GM19328 (cell line): ENCODE measurements around the gene CAPN9.
"Not testable (repeated sequence)": the region's sequence is repeated elsewhere in the genome, so short reads cannot be mapped to it uniquely, and the experiment has no call there.

Experiments used
- ATAC-seq: cut with Tn5 transposase; IDR thresholded peaks from one replicate; pipeline ENCODE4 v1.9.1; 2021; ENCODE audit warnings: mild to moderate bottlenecking, moderate library complexity; ENCODE audit not compliant: unreplicated experiment

Gene CAPN9, protein sequence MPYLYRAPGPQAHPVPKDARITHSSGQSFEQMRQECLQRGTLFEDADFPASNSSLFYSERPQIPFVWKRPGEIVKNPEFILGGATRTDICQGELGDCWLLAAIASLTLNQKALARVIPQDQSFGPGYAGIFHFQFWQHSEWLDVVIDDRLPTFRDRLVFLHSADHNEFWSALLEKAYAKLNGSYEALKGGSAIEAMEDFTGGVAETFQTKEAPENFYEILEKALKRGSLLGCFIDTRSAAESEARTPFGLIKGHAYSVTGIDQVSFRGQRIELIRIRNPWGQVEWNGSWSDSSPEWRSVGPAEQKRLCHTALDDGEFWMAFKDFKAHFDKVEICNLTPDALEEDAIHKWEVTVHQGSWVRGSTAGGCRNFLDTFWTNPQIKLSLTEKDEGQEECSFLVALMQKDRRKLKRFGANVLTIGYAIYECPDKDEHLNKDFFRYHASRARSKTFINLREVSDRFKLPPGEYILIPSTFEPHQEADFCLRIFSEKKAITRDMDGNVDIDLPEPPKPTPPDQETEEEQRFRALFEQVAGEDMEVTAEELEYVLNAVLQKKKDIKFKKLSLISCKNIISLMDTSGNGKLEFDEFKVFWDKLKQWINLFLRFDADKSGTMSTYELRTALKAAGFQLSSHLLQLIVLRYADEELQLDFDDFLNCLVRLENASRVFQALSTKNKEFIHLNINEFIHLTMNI

DNA sequence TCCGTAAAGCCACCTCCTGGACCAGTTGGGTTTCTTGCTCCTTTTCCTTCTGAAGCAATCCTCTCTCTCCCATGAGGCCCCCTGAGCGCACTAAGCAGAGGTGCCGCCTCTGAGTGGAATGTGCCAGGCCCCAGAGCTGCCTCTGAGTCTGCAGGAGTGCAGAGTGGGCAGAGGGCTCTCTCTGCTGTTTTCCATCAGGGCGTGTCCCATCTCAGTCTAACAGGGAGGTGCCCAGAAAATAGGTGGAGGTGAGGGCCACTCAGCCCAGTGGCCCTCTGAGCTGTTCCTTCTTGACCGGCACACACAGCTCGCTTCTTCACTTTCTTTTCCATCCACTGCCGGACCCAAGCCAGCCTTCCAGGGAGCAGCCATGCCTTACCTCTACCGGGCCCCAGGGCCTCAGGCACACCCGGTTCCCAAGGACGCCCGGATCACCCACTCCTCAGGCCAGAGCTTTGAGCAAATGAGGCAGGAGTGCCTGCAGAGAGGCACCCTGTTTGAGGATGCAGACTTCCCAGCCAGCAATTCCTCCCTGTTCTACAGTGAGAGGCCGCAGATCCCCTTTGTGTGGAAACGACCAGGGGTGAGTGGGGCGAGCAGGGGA is at the start of gene CAPN9:
Gene CAPN9, plus strand, starts transcription at position 262 of the 604 bp plus-strand sequence. Its CDS starts 109 bp downstream, at position 371.
- ATAC-seq: no peak

DNA sequence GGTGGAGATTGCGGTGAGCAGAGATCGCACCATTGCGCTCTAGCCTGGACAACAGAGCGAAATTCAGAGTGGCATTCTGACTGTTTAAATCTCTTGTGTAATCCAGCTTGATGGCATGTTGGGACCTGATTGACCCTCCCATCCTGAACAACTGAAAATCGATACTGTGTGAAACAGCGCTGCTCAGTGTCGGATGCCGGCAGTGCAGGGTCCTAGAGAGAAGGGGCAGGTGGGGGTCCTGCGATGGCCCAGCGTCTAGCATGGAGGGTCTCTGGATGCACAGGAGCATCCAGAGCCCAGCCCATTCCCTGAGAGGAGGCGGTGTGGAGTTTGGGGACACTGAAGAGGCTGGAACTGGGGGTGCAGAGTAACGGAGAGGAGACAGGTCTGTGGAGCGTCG is 49.1 kb upstream of the CAPN9 start:
- ATAC-seq: no peak

DNA sequence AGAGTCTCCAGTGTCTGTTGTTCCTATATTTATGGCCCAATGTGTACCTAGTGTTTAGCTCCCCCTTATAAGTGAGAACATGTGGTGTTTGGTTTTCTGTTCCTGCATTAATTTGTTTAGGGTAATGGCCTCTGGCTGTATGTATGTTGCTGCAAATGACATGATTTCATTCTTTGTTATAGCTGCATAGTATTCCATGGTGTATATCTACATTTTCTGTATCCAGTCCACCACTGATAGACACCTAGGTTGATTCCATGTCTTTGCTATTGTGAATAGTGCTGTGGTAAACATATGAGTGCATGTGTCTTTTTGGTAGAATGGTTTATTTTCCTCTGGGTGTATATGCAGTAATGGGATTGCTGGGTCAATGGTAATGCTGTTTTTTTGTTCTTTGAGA is 48.2 kb upstream of the CAPN9 start:
- not testable (repeated sequence) for ATAC-seq

DNA sequence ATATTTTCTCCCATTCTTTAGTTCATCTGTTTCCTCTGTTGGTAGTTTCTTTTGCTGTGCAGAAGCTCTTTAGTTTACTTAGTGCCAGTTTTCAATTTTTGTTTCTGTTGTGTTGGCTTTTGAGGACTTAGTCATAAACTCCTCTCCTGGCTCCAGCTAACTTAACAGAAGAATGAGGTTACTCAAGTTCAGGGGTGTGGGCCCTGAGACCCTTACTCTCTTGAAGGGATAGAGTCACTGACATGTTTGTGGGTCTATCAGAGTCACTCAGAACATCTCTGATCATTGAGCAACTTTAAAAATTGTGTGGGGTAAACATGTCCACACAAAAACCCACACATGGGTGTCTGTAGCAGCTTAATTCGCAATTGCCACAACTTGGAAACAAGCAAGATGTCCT is 47.5 kb upstream of the CAPN9 start:
- ATAC-seq: no peak

DNA sequence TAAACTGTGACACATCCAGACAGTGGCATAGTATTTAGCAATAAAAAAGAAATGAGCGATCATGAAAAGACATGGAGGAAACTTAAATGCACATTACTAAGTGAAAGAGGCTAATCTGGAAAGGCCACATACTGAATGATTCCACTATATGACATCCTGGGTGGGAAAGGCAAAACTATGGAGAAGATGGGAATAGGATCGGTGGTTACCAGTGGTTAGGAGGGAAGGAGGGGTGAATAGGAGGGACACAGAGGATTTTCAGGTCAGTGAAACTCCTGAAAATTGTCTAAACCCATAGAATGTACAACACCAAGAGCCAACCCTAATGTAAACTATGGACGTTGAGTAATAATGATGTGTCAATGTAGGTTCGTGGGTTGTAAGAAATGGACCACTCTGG is 47.1 kb upstream of the CAPN9 start:
- ATAC-seq: no peak

DNA sequence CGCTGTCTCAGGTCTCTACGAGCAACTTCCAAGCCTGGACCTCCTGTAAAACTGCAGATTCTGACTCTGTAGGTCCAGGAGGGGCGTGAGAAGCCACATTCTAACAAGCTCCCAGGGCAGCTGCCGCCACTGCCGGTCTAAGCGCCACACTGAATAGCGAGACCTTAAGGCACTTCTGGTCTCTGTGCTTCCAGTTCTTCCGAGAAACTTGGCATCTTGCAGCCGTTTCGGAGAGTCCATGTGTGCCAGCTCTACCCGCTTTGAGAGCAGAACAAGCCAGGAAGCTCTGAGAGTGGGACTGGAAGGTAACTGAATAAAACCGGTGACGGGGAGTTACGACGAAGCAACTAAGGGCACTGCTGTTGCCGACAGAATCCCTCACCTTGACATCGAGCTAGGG is 45.8 kb upstream of the CAPN9 start:
- ATAC-seq: no peak

DNA sequence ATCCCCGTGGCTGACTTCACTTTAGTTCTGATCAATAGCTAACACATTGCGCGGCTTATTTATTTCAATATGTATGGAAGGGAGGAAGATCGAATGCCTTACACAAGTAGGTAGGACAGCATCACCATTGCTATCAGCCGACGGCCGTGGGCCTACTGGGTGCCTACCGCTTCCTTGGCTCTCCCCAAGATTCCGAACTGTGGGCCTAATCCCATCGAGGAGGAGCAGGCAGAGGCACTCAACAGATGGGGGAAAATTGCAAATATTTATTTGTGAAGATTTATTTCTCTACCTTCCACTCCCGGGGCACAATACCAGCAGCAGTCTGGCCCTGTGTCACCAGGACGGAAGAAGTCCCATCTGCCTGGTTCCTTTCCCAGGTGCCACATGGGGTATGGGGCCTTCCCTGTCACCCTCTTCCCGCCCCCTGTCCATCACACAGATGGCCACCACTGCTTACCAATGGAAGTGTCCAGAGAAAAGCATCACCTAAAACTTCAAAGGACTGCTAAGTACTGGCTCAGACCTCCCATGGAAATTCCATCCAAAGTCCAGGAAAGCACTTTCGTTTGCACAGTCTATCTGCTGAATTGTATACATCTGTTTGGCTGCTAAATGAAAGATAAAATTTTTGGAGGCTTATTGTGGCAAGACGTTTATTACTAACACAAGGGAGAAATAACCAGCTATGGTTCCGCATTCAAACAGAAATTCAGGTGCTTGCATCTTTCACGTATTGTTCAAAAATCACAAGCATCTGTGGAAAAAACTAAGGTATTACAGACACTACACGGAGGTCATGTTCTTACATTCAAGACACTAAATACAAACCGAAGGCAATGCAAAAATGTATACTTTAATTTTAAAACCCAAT is 45.1 kb upstream of the CAPN9 start:
- ATAC-seq: no peak

DNA sequence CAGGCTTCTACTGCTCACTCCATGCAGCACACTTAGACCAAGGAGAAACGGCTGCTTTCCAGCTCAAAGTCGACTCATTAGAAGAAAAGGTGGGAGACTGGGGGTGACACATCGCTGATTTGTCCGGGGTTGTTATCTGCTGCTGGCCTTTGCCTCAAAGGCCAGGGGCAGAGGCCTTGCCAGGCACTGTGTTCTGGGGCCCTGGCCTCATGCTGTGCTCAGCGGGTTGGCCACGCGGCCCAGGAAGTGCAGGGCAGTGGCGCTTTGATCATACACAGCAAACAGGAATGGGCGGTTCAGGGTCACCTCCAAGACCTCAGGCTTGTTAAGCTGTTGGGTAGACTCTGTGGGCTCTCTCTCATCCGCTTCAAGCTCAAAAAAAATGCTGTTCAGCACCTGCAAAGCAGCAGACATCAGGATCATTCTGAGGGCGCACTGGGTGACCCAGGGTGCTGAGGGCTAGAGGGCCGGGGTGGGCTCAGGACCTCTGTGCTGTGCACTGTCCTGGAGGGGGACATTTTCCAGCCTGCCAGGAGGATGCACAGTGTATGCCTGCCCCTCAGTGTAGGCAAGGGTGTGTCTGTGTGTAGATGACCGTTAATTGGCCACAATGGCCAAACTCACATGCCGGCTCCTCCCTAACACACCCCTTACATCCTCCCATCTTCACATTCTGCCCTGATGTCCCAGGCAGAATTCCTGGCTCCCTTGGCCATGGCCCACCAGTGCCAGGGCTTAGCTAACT is 44.1 kb upstream of the CAPN9 start:
- no peak for ATAC-seq

DNA sequence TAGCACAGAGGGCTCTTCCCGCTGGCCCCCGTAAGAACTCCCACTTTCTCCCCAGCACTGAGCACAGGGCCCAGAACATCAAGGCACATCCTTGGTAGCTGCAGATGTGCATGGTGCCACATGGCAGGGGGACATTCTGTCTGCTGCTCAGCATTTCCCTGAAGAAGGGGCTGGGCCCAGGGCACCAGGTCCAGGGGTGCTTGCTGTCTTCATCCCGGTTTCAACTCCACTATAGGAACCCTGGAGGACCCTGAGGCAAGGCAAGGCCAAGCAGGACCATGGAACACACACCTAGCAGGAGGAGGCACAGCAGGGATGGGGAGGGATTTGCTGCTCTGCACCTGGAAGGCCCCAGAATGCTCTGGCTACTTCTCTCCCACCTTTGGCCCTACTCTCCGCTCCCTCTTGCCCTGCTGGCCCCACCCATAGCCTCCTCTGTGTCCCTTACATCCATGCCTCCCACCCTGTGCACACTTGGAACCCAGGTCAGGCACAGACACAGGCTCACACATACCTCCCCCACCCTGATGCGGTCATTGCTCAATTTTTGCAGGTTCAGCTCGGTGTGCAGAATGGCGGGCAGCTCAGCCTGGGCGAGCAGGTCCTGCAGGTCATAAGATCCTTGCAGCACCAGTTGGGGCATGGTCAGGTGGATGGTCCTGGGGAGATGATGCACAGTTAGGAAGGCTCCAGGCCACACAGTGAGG is 43.4 kb upstream of the CAPN9 start:
- no peak for ATAC-seq

DNA sequence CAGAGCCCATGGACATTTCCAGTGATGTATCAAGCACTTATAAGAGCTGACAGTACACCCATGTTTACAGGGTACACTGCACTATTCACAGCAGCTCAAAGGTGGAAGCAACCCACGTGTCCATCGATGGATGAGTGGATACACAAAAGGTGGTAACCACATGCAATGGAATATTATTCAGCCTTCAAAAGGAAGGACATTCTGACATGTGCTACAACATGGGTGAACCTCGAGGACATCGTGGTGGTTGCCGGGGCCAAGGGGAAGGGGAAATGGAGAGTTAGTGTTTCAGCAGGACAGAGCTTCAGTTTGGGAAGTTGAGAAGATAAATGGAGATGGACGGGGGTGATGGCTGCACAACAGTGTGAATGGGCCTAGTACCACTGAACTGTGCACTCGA is 42.4 kb upstream of the CAPN9 start:
- no peak for ATAC-seq

DNA sequence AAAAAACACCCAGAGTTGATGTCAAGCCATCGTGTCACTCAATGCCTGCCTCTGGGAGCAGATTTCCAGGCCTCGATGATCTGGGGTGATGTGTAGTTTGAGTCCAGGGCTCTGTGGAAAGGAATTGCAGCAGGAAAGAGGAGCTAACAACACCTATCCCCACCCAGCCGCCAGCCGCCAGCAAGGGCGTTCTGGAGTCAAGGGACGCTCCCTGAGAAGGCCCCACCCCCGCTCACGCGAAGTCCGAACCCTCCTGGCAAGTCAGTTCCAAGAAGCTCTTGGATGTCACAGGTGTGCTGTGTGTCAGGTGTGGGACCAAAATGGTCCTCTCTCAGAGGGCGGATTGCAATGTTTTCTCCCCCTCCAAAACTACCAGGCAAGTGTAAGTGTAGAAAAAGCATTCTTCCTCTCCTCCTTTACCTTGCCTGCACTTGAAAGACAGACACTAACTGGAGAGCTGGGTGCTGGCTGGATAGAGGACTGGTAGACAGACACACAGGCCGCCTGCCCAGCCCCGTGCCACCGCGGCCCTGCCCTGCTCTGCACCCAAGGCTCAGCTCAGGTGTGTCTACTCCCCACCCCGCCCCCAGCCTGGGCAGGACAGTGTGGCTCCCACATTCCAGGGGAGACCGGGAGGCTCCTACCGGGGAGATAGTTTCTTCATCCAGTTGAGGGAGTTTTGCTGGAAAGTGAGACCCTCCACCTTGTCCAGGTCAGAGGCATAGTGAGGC is 41.7 kb upstream of the CAPN9 start:
- no peak for ATAC-seq

DNA sequence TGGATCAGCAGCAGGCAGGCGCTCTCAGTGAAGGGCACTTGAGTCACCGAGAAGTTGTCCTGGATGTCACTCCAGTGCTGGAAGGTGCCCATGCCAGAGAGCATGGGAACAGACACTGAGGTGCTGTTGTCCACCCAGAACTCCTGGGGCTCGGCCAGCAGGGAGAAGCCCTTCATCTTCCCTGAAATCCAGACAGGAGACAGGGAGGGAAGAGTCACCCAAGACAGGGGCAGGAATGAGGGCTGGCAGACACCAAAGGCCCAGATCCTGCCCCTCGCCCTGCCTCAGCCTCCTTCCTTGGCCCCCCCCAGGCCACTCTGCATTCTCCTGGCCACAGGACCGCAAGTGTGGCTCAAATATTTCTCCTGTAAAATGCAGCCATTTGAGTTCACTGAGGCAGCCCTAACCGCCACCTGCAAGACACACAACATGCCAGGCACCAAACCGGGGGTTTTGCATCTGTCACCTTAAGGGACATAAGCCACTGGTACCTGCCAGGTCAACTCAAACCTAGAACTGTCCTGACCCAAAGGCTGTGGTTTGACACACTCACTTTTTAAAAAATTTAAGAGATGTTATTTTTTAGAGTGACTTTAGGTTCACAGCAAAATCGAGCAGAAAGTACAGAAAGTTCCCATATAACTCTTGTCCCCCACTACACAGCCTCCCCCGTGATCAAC is 41.0 kb upstream of the CAPN9 start:
- ATAC-seq: no peak

DNA sequence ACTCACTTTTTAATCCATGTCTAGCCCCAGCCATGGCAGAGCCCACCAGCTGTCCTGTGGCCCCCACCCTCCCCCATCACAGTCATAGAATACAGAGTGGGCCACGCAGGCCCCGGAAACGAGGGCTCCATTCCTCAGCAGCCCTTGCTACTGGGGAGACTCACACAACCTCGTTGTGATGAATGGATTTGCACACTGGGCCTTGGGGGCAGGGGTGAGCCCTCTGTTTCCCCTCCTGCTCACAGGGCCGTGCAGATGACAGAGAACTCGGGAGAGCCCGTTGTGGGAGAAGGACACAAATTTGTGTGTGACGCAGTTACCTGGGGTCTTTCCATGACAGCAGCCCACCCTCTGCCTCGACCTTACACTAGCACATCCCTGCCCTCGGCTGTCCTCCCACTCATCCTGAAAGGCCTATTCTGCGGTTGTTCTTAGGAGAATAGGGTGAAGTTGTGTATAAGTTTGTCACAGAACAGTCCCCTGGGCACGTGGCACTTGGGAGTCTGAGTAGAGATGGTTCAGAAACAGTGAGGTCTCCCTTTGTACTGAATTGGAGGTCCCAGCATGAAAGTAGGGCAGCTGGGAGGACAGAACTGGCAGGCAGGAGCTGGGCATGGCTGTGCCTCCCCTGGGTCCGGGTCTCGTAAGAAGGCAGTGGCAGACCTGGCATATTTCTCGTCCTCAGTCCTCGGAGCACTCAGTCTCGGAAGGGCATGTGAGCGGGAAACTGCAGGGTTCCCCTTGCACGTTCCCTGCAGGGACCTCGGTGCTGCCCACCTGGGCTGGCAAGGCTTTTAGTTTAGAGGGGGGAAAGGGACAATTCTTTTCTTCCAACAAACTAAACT is 40.1 kb upstream of the CAPN9 start:
- ATAC-seq: no peak

DNA sequence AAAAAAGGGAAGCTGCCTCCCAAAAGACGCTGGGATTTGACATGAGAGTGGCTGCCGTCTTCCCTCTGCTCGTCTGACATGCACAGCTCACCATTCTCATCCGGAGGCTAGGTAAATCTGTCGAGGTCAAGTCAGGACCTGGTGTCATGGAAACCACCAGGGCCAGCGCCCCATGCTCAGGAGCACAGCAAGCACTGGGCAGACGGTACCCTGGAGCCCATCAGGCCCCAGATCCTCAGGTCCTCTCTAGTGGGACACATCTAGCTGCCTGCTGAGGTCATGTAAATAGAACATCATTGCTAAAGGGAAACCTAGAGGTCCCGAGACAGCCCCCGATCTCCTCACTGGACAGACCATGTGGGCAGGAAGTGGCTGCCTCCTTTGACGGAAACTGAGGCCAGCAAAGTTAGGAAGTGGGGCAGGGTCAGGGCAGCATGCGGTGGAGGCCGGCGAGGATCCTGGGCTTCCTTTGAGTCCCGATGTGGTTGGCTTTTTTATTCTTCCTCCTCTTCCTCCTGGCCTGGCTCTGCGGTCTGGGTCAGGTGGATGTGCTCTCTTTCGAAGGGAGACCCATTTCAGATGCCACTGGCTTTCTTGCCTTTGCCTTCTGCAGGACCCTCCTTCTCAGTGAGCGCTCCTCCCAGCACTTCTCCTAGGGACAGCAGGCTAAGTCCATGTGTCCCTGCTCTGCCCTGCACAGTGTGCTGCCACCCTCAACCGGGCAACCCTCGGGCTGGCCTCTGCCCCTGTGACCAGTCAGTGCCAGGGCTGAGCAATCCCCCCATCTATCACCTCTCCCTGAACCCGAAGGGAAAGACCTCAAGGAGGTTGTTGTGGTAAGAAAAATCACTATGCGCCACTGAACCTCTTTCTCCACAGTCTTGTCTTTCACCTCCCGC is 39.2 kb upstream of the CAPN9 start:
- no peak for ATAC-seq

DNA sequence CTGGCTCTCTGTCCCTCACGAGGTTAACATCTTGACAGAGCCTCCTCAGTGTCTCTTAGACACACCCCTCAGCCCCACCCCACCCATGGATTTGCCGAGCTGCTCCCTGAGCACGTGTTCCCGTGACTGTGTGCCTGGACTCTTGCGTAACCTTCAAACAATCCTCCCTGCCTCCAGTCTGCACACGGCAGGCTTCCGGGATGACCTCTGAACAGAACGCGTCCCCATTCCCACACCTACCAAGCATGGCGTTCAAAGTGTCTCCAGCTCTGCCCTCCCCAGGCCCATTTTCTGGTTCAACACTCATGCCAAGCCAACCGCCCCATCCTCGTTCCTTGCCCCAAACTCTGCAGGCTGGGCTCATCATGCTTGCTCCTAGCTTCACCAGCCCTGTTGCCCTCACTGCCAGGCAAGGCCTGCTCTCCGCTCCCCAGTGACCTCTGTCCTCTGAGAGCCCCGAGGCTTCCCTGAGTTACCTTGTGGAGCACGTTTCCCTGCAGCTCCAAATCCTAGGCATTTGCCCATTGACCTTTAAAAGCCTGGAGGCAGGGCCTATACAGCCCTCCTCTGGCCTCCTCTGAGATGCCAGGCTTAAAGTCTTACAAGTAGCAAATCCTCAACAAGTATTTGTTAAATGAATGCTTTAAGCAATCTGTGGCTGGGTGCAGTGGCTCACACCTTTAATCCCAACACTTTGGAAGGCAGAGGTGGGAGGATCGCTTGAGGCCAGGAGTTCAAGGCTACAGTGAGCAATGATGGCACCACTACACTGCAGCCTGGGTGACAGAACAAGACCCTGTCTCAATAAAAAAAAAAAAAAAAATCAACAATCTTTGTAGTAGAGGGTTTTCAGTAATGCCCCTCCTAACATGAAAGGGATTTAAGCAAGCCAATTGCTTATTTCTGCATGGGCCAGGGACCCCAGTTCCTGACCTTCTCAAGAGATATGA is 38.3 kb upstream of the CAPN9 start:
- ATAC-seq: no peak
